Osteoblast (primary cell): ENCODE data around the gene ASCL1. TPM values are rescaled to one million over a fixed set of nuclear protein-coding genes. Genes with fewer than 3 reads are reported as not detected.

Experiments used
- DNase-seq: peaks from one replicate; pipeline ENCODE4 v3.0.0; 2011; ENCODE audit warnings: low spot score, mixed read lengths; ENCODE audit not compliant: insufficient read length; ENCODE audit errors: missing footprints
- H2AFZ ChIP-seq: 2 replicates; pipeline ENCODE4 v1.6.0; 2011; ENCODE audit warnings: mild to moderate bottlenecking, low read length
- H3K27ac ChIP-seq: 2 replicates; pipeline ENCODE4 v1.5.1; 2011; ENCODE audit warnings: mild to moderate bottlenecking, low read depth, low read length, moderate library complexity
- H3K27me3 ChIP-seq: 2 replicates; pipeline ENCODE4 v1.6.0; 2012; ENCODE audit warnings: mild to moderate bottlenecking, control low read depth, inconsistent platforms, low read length, moderate library complexity; ENCODE audit not compliant: insufficient read depth
- H3K36me3 ChIP-seq: 2 replicates; pipeline ENCODE4 v1.5.1; 2011; ENCODE audit warnings: mild to moderate bottlenecking, low read length, control low read depth, moderate library complexity; ENCODE audit not compliant: insufficient read depth
- H3K4me1 ChIP-seq: 2 replicates; pipeline ENCODE4 v1.5.1; 2011; ENCODE audit warnings: mild to moderate bottlenecking, low read length, control low read depth, moderate library complexity; ENCODE audit not compliant: insufficient read depth
- H3K4me2 ChIP-seq: 2 replicates; pipeline ENCODE4 v1.6.0; 2011; ENCODE audit warnings: mild to moderate bottlenecking, low read length; ENCODE audit not compliant: insufficient read depth
- H3K4me3 ChIP-seq: fragments of 200-600 bp; sonication (generic); 3 replicates; pipeline ENCODE4 v1.5.1; 2012; ENCODE audit warnings: mild to moderate bottlenecking, low read length, inconsistent platforms; ENCODE audit not compliant: insufficient read depth
- H3K79me2 ChIP-seq: 2 replicates; pipeline ENCODE4 v1.6.0; 2012; ENCODE audit warnings: mild to moderate bottlenecking, low read length, control low read depth, inconsistent platforms; ENCODE audit not compliant: insufficient read depth
- H3K9me3 ChIP-seq: 2 replicates; pipeline ENCODE4 v1.5.1; 2011; ENCODE audit warnings: low read depth, low read length, control low read depth
- H4K20me1 ChIP-seq: 2 replicates; pipeline ENCODE4 v1.6.0; 2012; ENCODE audit warnings: mild to moderate bottlenecking, low read length, control low read depth; ENCODE audit not compliant: insufficient read depth
- CTCF ChIP-seq: IDR thresholded peaks from 2 replicates; pipeline ENCODE4 v1.5.1; 2011; ENCODE audit warnings: mild to moderate bottlenecking, low read depth, low read length, moderate library complexity; ENCODE audit errors: extremely low read depth
- total RNA-seq: library from RNA; depleted of rRNA; stranded (reverse); fragments of >200 nt; gene quantifications from 2 replicates; pipeline ENCODE4 v1.2.3, GENCODE V29; 2012

Gene ASCL1
- total RNA-seq, 1 donor, result not detected

DNA sequence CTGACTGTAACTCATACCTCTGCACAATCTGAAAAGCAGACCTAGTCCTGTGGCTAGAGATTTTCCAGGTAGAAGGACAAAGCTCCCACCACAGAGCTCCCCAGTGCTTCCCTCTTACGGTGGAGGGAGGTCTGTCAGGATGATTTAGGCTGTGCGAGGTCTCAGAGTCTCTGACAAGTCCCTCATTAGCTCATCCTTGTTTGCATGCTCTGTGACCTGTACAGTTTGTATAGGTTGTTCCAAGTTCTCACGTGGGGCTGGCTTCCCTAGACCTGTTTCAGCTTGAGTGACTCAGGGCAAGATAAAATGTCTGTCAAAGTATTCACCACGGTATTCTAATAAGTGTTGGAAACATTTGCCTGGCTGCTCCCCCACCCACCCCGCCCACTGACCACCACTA, 34.8 kb downstream of the ASCL1 start:
- Histone ChIP-seq H3K27me3 (no peaks in the 10 kb centered on the region), H3K4me2 (no peak overlapping the region), H3K27ac (no peak overlapping the region), H2AFZ (no peak overlapping the region), H3K36me3 (no peaks in the 10 kb centered on the region), H3K4me3 (no peak overlapping the region), H4K20me1 (no peaks in the 10 kb centered on the region), H3K9me3 (no peaks in the 10 kb centered on the region), H3K4me1 (no peaks in the 10 kb centered on the region), H3K79me2 (no peaks in the 10 kb centered on the region)
- no peak for DNase-seq
- TF ChIP-seq CTCF, result no peak

DNA sequence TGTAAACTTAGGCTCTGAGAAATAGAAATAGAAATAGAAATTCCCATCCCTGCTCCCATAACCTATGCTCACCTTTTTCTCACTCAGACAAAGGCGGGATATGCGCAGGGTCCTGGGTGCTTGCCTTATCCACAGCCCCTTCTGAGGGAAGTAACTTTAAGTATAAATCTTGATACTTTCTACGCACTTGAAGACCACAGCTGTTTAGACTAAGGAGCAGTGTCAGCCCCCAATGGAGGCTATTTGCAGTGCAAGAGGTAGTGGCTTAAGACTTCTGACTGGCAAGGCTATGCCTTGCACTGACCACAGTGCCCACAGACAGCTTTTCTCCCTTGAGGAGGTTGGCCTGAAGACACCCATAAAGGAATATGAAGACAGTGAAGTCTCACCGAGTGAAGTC, 35.2 kb downstream of the ASCL1 start:
- Histone ChIP-seq H3K27ac (no peak overlapping the region), H3K9me3 (no peaks in the 10 kb centered on the region), H3K4me2 (no peak overlapping the region), H2AFZ (no peak overlapping the region), H3K4me3 (no peak overlapping the region), H3K27me3 (no peaks in the 10 kb centered on the region), H3K79me2 (no peaks in the 10 kb centered on the region), H4K20me1 (no peaks in the 10 kb centered on the region), H3K36me3 (no peaks in the 10 kb centered on the region), H3K4me1 (no peaks in the 10 kb centered on the region)
- no peak for TF ChIP-seq CTCF
- no peak for DNase-seq

GRCh38 chr12:102993537-102993936, 36.1 kb downstream of the ASCL1 start:
- TF ChIP-seq CTCF, result no peak
- Histone ChIP-seq H2AFZ (no peak overlapping the region), H3K4me2 (no peak overlapping the region), H3K4me1 (no peaks in the 10 kb centered on the region), H3K27me3 (no peaks in the 10 kb centered on the region), H3K36me3 (no peaks in the 10 kb centered on the region), H3K4me3 (no peak overlapping the region), H3K27ac (no peak overlapping the region), H3K9me3 (no peaks in the 10 kb centered on the region), H3K79me2 (no peaks in the 10 kb centered on the region), H4K20me1 (no peaks in the 10 kb centered on the region)
- DNase-seq, result no peak

- Histone ChIP-seq H4K20me1 (no peaks in the 10 kb centered on the region), H2AFZ (no peak overlapping the region), H3K36me3 (no peaks in the 10 kb centered on the region), H3K9me3 (no peaks in the 10 kb centered on the region), H3K4me2 (no peak overlapping the region), H3K27me3 (no peaks in the 10 kb centered on the region), H3K27ac (no peak overlapping the region), H3K4me1 (no peaks in the 10 kb centered on the region), H3K4me3 (no peak overlapping the region), H3K79me2 (no peaks in the 10 kb centered on the region)
- no peak for DNase-seq
- TF ChIP-seq CTCF, result no peak
These were observed 37.9 kb downstream of the ASCL1 start for GRCh38 chr12:102995372-102995771.

Other genes starting within 250 kb of the ASCL1 start
- not detected in 2 replicates for gene PAH, start 40.4 kb upstream of the ASCL1 start, total RNA-seq